SK-N-SH (cell line): ENCODE measurements around the gene HDAC4.

ENCODE experiments used
- CTCF ChIP-seq: fragments of 200-600 bp; sonication (generic); IDR thresholded peaks from 2 replicates; pipeline ENCODE4 v1.6.1; 2017; ENCODE audit warnings: antibody characterized with exemption, mild to moderate bottlenecking, moderate library complexity
- FOXM1 ChIP-seq: IDR thresholded peaks from 2 replicates; pipeline ENCODE4 v1.4.0; 2012; ENCODE audit warnings: low read depth, mild to moderate bottlenecking
- JUND ChIP-seq: IDR thresholded peaks from 2 replicates; pipeline ENCODE4 v1.4.0; 2012
- NFIC ChIP-seq: IDR thresholded peaks from 2 replicates; pipeline ENCODE4 v1.4.0; 2012; ENCODE audit warnings: borderline replicate concordance
- RFX5 ChIP-seq: IDR thresholded peaks from 2 replicates; pipeline ENCODE4 v1.6.1; 2012; ENCODE audit warnings: mild to moderate bottlenecking, improper control_type of control experiment, low read length
- TF ChIP-seq, protein P1 (sequence below): IDR thresholded peaks from 2 replicates; pipeline ENCODE4 v1.6.1; 2012; ENCODE audit warnings: mild to moderate bottlenecking, low read depth, low read length, moderate library complexity

- TF ChIP-seq CTCF (no peak), FOXM1 (no peak), RFX5 (no peak), NFIC (no peak), JUND (no peak)
- TF ChIP-seq, protein P1, sequence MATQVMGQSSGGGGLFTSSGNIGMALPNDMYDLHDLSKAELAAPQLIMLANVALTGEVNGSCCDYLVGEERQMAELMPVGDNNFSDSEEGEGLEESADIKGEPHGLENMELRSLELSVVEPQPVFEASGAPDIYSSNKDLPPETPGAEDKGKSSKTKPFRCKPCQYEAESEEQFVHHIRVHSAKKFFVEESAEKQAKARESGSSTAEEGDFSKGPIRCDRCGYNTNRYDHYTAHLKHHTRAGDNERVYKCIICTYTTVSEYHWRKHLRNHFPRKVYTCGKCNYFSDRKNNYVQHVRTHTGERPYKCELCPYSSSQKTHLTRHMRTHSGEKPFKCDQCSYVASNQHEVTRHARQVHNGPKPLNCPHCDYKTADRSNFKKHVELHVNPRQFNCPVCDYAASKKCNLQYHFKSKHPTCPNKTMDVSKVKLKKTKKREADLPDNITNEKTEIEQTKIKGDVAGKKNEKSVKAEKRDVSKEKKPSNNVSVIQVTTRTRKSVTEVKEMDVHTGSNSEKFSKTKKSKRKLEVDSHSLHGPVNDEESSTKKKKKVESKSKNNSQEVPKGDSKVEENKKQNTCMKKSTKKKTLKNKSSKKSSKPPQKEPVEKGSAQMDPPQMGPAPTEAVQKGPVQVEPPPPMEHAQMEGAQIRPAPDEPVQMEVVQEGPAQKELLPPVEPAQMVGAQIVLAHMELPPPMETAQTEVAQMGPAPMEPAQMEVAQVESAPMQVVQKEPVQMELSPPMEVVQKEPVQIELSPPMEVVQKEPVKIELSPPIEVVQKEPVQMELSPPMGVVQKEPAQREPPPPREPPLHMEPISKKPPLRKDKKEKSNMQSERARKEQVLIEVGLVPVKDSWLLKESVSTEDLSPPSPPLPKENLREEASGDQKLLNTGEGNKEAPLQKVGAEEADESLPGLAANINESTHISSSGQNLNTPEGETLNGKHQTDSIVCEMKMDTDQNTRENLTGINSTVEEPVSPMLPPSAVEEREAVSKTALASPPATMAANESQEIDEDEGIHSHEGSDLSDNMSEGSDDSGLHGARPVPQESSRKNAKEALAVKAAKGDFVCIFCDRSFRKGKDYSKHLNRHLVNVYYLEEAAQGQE, result no peak
Observed at GRCh38 chr2:239231231-239232194, 169.3 kb downstream of the HDAC4 start.
